22Rv1 (cell line): ENCODE results near the gene SBF2.
"Not testable (repeated sequence)": the region's sequence is repeated elsewhere in the genome, so short reads cannot be mapped to it uniquely, and the experiment has no call there.

Experiments
- H3K27ac ChIP-seq: fragments of 450-650 bp; 2 replicates; pipeline ENCODE4 v1.5.1; 2017
- ZFX ChIP-seq: fragments of 450-650 bp; IDR thresholded peaks from 2 replicates; pipeline ENCODE4 v1.6.1; 2017; ENCODE audit warnings: antibody characterized with exemption, borderline replicate concordance
- TF ChIP-seq, protein P1 (sequence below): fragments of 450-650 bp; IDR thresholded peaks from 2 replicates; pipeline ENCODE4 v1.5.1; 2017; ENCODE audit warnings: mild to moderate bottlenecking

The SBF2 gene

DNA sequence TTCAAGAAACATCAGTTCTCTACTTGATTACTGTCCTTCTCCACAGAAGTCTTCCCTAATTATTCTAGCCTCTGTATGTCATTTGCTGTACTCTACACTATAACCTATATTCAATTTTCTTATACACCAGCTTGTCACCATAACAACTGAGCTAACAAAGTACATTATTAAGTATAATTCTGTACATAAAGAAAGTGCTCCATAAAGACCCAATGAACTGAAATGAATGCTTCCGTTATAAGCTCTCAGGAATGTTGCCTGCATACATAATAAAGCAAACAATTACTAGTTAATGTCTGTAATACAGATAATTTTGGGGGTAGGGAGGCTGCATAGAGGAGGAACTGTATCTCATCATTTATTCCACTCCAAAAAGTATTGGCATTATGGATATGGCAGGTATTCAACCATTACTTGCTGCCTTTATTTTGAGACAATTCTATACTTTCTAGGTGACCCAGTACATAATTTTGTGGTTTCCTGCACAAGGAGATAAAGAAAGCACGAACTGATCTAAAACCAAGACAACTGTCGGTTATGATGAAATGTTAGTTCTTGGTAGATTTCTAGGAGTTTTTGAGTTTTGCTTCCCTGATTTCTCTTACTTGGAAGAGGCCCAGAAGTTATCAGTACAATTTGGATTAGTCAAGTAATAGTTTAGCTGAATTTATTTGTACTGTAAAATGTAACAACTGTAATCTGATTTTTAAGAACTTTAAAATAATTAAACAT, 202.5 kb downstream of the SBF2 start:
- no peak overlapping the region for H3K27ac ChIP-seq
- no peak for TF ChIP-seq ZFX
- TF ChIP-seq, protein P1, sequence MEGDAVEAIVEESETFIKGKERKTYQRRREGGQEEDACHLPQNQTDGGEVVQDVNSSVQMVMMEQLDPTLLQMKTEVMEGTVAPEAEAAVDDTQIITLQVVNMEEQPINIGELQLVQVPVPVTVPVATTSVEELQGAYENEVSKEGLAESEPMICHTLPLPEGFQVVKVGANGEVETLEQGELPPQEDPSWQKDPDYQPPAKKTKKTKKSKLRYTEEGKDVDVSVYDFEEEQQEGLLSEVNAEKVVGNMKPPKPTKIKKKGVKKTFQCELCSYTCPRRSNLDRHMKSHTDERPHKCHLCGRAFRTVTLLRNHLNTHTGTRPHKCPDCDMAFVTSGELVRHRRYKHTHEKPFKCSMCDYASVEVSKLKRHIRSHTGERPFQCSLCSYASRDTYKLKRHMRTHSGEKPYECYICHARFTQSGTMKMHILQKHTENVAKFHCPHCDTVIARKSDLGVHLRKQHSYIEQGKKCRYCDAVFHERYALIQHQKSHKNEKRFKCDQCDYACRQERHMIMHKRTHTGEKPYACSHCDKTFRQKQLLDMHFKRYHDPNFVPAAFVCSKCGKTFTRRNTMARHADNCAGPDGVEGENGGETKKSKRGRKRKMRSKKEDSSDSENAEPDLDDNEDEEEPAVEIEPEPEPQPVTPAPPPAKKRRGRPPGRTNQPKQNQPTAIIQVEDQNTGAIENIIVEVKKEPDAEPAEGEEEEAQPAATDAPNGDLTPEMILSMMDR, result no peak

DNA sequence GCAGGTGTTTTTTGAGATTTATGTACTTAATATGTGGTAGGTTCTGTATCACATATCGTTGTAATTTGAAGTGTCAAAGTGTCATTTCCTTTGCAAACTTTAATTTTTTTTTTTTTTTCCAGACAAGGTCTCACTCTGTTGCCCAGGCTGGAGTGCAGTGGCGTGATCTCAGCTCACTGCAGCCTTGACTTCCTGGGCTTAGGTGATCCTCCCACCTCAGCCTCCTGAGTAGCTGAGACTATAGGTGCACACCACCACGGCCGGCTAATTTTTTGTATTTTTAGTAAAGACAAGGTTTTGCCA, 206.1 kb downstream of the SBF2 start:
- H3K27ac ChIP-seq, result not testable (repeated sequence)

DNA sequence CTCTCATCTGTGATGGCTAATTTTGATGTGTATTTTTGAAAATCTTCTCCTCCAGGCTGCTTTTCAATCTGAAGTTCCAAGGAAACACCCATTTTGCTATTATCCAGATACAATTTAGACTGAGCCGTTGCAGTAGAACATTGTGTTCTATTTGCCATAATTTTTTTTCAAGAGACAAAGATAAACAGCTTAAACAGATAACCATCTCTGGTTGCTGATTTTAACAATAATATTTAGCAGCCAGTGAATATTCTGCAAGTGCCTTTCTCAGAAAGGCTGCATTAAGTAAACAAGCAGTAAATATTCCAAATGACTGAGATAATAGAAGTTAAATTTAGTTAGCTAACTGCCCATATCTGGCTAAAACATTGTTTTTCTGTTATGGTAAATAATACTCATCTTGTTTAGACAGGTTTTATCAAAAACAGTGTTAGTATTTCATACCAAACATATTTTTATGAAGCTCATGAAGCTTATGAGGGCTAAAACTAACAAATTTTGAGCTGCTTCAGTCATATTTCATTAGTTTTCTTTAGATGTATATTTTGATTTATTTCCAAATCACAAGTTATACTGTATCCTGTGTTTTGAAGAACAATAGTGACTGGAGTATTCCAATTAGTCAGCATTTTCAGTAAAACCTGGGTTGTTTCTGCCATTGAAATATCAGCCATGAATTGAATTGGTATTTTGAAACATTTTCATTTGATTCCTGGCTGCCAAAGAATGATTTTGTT, 206.7 kb downstream of the SBF2 start:
- H3K27ac ChIP-seq, result no peak overlapping the region
- TF ChIP-seq, protein P1, result no peak
- no peak for TF ChIP-seq ZFX

DNA sequence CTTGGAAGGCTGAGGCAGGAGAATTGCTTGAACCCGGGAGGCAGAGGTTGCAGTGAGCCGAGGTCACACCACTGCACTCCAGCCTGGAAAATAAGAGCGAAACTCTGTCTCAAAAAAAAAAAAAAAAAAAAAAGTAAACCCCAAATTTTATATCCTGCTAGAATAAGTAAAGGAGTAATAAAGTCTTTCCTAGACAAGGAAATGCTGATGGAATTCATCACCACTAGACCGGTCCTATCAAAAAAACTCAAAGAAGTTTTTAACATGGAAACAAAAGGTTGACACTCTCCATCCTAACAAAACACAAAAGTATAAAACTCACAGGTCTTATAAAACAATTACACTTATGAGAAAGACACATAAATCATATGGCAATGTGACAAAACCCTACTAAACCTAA, 213.9 kb downstream of the SBF2 start:
- H3K27ac ChIP-seq, result no peak overlapping the region
- TF ChIP-seq, protein P1, result no peak
- TF ChIP-seq ZFX, result no peak

DNA sequence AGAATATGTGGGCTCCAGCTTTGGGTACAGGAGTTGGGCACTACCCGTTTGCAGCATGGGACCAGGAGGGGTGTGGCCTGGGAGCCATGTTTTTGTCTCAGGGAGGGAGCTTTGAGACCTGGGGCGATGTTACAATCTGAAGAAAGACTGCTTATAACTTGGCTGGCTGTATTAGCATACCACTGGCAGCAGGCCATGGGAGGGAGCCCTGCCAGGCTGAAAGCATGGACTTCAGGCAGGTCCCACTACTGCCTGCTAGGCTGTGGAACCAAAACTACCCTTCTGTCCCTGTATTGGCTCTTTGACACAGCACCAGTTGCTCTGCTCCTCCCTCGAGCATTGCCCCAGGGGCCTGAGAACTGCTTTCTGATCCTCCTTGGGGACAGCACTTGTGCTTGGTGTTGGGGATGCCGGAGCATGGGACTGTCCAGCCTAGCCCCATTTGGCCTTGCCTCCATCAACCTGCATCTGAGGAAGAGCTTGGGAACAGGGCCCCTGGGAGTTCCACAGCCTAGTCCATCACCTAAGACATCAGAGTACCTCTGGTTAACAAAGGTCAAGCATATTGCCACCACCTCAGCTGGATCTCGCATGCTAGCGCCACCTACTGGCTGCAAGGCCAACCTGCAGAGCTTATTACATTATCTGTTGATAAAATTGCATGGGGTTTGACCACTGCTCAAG, 217.4 kb downstream of the SBF2 start:
- TF ChIP-seq, protein P1, result peak; percentile 95
- no peak for TF ChIP-seq ZFX
- no peak overlapping the region for H3K27ac ChIP-seq

DNA sequence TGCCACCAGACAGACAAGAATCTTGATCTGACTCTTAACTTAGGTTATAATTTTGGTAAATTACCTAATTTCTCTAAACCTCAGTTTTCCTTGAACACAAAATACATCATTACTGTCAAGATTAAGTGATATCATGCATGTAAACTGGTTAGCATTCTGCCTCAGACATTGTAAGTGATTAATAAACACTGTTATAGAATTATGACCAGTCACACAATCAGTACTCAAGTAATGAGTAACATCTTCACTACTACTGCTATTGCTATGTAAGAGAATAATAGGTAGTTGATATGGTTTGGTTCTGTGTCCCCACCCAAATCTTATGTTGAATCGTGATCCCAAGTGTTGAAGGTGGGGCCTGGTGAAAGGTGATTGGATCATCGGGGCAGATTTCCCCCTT, 218.9 kb downstream of the SBF2 start:
- TF ChIP-seq, protein P1, result no peak
- TF ChIP-seq ZFX, result no peak
- H3K27ac ChIP-seq, result no peak overlapping the region

GRCh38 chr11:10072841-10073240, 221.2 kb downstream of the SBF2 start:
- H3K27ac ChIP-seq, result no peak overlapping the region
- TF ChIP-seq, protein P1, result no peak
